CD4-positive, alpha-beta T cell treated with Interleukin-12 subunit alpha and Interleukin-12 subunit beta, for 1 hour (primary cell): ENCODE data around the gene RGS16.

Experiments
- DNase-seq: peaks from one replicate; pipeline ENCODE4 v3.0.0-alpha.2; 2020

RGS16 gene

DNA sequence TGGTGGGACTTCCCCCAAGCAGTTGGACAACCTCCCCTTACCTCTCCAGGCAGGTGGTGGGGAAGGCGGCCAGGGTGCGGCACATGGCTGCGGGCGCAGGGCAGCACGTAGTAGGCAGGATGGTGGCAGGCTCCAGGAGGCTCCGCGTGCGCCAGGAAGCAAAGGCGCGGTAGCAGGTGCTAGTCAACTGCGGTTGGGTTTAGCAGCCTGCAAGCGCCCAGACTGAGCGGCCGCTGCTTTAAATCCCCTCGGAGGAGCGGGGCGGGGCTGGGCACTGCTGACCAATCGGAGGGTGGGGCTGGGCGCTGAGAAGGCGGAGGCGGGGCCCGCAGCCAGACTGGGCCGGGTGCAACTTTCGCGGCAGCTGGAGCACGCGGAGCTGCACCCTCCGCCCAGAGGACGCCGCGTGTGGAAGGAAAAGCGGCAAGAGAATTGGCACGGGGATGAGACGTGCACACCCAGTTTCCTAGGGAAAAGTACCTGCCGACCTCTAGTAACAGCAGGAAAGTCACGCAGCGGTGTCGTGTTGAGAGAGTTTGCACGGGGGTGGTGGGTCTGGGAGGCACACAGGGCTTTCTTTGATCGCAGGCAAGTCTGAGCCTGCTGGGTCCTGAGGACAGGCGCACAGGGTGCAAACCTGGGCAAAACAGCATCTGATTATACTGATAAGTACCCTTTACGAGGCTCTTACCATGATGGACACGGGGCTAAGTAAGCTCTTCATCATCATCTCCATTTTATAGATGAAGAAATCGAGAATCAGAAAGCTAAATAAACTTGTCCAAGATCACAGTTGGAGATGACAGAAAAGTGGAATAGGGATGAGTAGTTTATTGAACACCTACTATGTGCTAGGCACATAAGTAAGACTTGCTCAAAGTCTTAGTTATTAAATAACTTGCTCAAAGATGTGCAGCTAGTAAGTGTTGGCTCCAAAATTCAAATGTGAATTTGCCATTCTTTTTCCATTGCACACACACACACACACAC is at the start of gene RGS16:
Gene RGS16 (minus strand): TSS at position 215 of the 990 bp plus-strand sequence. CDS start 130 bp downstream, at position 85.
- peak; percentile 93 for DNase-seq

GRCh38 chr1:182653986-182654385 is 49.8 kb upstream of the RGS16 start:
- no peak for DNase-seq

- DNase-seq = no peak
Observed at GRCh38 chr1:182652933-182653332, 48.7 kb upstream of the RGS16 start.

DNA sequence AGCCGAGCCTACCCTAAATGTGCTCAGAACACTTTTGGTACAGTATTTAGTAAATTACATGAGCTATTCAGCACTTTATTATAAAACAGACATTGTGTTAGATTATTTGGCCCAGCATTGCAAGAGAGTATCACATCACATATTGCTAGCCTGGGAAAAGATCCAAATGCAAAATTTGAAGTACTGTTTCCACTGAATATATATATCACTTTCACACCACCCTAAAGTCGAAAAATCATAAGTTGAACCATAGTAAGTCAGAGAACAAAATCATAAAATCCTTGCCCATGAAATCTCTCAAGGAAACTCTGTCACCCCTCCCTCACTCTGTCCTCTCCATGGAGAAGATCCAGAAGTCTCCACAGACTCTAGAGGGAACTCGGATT is 47.1 kb upstream of the RGS16 start:
- DNase-seq = no peak

DNA sequence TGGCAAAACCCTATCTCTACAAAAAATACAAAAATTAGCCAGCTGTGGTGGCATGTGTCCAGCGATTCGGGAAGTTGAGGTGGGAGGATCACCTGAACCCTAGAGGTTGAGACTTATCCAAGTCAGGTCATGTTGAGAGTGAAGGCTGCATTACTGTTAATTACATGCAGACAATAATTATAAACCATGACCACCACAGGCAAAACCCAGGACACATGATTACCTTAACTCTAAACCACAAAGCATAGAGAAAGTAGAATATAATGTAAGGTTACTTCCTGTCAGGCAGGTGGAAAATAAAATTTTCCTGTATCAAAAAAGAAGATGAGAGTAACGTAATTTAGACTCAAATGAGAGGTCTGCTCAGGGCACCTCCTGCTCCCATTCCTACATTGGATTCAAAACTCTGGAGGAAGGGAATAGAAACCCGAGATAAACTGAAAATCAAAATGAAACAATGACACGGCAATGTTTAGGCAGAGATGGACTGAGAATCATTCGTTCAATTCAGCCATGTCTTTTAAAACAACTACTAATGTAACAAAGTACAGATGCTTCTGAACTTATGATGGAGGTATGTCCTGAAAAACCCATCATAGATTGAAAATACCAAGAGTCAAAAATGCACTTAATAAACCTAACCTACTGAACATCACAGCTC is 46.6 kb upstream of the RGS16 start:
- no peak for DNase-seq

GRCh38 chr1:182649041-182649440 is 44.9 kb upstream of the RGS16 start:
- DNase-seq = no peak

GRCh38 chr1:182646739-182647138 is 42.5 kb upstream of the RGS16 start:
- no peak for DNase-seq

- no peak for DNase-seq
Observed at GRCh38 chr1:182644886-182645285, 40.7 kb upstream of the RGS16 start.

- DNase-seq = no peak
Observed at GRCh38 chr1:182643699-182644098, 39.5 kb upstream of the RGS16 start.

DNA sequence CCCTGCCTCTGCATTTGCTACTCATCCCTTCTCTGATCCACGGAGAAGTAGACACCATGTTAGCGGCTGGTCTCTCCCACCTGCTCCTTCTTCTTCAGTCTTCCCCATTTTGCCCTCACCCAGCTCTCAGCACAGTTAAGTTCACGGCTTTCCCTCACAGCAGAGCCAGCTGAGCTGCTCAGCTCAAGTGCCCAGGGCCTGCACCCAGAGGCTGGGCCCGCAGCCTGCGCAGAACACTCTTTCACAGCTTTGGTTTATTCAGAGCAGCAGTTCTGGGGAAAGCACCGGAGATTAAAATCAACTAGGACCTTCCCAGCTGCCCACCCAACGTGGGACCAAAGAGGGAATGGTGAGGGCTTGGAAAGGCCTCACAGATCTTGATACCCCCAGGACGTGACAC is 38.3 kb upstream of the RGS16 start:
- DNase-seq = no peak

DNA sequence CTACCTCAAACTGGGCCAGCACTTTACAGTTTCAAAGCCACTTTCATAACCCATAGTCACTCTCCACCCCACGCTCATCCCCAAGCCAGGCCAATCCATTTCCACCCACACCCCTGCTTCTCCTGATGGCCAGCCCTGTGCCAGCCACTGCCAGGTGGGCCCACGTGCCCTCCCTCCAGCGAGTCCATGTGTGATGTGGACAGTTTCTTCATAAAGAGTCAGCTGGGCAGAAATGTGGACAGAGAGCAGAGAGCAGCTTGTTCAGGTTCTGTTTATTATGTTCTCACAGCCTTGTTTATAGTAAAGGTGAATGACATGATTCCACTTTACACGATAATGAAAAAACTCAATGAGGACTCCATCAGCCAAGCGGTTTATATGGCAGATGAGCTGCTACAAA is 37.4 kb upstream of the RGS16 start:
- no peak for DNase-seq

GRCh38 chr1:182639330-182639729 is 35.1 kb upstream of the RGS16 start:
- DNase-seq = no peak

GRCh38 chr1:182637769-182638168 is 33.6 kb upstream of the RGS16 start:
- no peak for DNase-seq

GRCh38 chr1:182635871-182636270 is 31.7 kb upstream of the RGS16 start:
- no peak for DNase-seq

DNA sequence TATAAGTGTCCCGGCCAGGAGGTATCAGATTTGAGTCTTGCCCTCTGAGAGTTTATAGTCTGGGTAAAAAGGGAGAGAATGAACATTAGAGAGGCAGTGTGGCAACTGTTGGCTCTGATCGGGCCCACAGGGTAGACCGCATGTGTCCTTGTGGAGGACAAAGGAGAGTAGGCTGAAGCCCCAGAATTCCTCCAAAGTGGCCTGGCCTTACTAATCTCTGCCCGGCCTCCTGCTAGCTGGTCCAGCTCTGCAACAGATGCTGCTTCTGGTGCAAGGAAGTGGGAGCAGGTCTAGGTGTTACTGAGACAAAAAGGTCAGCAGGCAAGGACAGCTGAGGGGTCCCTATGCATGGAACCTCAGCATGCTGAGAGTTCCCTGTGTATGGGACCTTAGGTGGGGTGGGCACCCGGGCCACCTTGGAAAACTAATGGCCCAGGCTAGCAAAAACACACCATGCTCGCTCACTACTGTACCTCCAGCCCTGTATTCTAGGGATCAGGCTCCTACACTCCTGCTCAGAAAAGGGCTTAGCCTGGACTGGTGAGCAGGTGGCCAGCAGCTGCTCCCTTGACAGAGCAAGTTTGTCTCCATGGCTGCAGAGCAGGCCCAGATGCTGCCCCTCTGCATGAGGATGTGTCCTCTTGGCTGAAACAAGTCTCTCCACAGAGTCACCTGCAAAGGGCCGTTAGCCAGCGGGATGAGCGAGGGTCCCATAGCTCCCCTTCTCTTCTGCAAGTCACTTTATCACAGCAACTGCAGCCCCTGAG is 30.3 kb upstream of the RGS16 start:
- DNase-seq = no peak

GRCh38 chr1:182633657-182634281 is 29.6 kb upstream of the RGS16 start:
- no peak for DNase-seq

- no peak for DNase-seq
Observed at GRCh38 chr1:182633031-182633430, 28.8 kb upstream of the RGS16 start.

- DNase-seq = peak; percentile 10
Observed at GRCh38 chr1:182632441-182632857, 28.3 kb upstream of the RGS16 start.

DNA sequence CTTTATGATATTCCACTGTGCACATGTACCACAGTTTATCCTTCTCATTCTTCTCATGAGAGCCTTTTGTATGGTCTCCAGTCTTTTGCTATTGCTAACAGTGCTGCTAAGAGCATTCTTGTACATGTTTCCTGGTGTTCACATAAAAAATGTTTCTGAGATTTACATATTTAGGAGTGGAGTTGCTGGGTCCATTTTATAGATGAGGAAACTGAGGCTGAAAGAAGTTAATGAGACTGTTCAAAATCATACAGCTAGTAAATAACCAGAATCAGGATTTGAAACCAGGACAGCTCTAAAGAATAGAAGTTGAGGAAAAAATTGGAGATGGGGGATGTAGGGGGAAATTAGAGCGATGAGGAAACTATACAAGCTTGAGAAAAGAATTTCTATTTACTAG is 27.8 kb upstream of the RGS16 start:
- DNase-seq = no peak

DNA sequence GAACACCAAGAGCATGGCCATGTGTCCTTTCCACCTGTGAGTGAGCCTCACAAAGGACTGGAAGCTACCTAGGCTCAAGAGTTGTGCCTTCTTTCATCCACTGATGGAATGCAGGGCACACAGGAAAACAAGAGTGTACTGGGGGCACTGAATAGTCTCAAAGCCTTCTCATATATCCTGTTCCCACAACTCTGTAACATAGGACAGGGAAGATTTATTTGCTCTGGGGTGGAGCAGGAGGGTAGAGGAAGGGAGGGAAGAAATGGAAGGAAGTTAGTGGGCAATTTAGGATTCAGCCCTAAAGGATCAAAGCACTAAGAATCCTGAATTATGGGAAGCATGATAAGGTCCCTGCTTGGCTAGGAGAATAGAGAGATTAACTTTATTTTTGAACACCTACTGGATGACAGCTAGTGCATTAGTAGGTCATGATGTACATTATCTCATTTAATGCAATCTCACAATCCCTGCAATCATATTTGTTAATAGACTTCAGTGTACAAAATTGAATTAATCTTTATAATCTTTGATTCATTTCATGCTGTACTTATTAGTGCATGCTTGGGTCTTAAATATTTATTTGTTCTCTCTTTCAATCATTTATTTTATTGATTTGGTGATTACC is 27.0 kb upstream of the RGS16 start:
- DNase-seq = no peak

DNA sequence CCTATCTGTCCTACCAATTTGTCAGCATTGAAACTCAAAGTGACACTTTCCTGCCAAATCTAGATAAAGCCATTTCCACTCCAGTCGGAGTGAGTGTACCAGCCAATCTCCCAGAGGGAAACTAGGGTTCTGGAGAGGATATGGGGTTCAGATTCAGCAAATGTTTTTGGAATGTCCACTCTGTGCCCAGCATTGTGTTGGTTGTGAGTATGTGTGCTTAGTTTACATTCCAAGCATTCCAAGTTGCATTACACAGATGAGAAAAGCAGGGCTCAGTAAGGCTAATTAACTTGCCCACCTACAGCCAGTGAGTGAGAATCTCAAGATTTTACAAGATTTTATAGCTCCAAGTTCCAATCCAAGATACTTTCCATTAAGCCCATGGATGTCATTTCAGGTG is 26.4 kb upstream of the RGS16 start:
- no peak for DNase-seq

DNA sequence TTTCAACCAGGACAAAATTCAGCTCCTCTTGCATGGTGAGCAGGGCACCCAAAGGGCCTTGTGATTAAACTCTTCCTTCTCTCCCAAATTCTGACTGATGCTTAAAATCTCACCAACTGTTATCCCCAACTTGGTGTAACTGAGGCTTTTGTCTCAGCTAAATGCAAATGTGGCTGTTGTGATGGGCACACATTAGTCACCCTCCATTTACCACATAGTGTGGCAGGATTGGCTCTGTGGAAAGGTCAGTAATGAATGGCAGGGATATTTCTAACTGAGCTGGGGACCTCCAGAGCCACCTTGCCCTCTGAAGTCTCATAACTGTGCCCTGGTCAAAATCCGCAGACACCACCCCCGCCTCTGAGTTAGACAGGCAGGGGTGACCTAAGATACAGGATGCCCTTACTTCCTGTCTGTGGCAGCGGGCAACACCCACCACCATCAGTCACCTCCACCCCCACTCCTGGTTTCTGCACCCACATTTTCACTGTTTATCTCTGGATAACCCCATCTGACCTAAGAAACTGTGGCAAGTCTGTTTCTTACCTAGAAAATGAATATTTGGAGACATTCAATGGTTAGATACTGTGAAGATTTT is 25.4 kb upstream of the RGS16 start:
- peak; percentile 69 for DNase-seq
